Neutrophil (primary cell): Measurements from ENCODE around the gene MET.

Experiments
- H3K27ac ChIP-seq: fragments of 200-600 bp; sonication (generic); 2 replicates; pipeline ENCODE4 v1.5.1; 2016; ENCODE audit warnings: mild to moderate bottlenecking, moderate library complexity
- H3K27me3 ChIP-seq: fragments of 200-600 bp; sonication (generic); 2 replicates; pipeline ENCODE4 v1.6.0; 2016; ENCODE audit warnings: mild to moderate bottlenecking
- H3K36me3 ChIP-seq: fragments of 200-600 bp; sonication (generic); 2 replicates; pipeline ENCODE4 v1.5.1; 2017
- H3K4me1 ChIP-seq, 2 experiments: fragments of 200-600 bp in 1 of 2; sonication (generic) in 1 of 2; 1 replicate in 1 of 2; 2 replicates in 1 of 2; pipeline versions ENCODE4 v1.5.1 to v1.6.1; 2013 to 2016; ENCODE audit warnings: low read depth in 1 of 2, low read length in 1 of 2, mild to moderate bottlenecking in 1 of 2, moderate library complexity in 1 of 2; ENCODE audit not compliant: control insufficient read depth in 1 of 2, insufficient read depth in 1 of 2
- H3K4me3 ChIP-seq, 2 experiments: fragments of 200-600 bp in 1 of 2; sonication (generic) in 1 of 2; 1 replicate in 1 of 2; 2 replicates in 1 of 2; pipeline ENCODE4 v1.5.1; 2013 to 2016; ENCODE audit warnings: low read depth in 1 of 2, low read length in 1 of 2, mild to moderate bottlenecking in 1 of 2, moderate library complexity in 1 of 2
- H3K9me3 ChIP-seq: fragments of 200-600 bp; sonication (generic); 2 replicates; pipeline ENCODE4 v1.5.1; 2016
- CTCF ChIP-seq: fragments of 200-600 bp; sonication (generic); IDR thresholded peaks from 2 replicates; pipeline ENCODE4 v1.5.1; 2016; ENCODE audit warnings: antibody characterized with exemption

MET gene

DNA sequence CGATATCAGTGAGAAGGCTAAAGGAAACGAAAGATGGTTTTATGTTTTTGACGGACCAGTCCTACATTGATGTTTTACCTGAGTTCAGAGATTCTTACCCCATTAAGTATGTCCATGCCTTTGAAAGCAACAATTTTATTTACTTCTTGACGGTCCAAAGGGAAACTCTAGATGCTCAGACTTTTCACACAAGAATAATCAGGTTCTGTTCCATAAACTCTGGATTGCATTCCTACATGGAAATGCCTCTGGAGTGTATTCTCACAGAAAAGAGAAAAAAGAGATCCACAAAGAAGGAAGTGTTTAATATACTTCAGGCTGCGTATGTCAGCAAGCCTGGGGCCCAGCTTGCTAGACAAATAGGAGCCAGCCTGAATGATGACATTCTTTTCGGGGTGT is 27.7 kb downstream of the MET start:
- H3K4me3 ChIP-seq: no peak overlapping the region
- no peaks in the 10 kb centered on the region for H3K36me3 ChIP-seq
- no peak for TF ChIP-seq CTCF
- no peaks in the 10 kb centered on the region for H3K9me3 ChIP-seq
- H3K4me1 ChIP-seq: no peaks in the 10 kb centered on the region
- H3K27ac ChIP-seq: no peak overlapping the region
- H3K27me3 ChIP-seq: no peaks in the 10 kb centered on the region

DNA sequence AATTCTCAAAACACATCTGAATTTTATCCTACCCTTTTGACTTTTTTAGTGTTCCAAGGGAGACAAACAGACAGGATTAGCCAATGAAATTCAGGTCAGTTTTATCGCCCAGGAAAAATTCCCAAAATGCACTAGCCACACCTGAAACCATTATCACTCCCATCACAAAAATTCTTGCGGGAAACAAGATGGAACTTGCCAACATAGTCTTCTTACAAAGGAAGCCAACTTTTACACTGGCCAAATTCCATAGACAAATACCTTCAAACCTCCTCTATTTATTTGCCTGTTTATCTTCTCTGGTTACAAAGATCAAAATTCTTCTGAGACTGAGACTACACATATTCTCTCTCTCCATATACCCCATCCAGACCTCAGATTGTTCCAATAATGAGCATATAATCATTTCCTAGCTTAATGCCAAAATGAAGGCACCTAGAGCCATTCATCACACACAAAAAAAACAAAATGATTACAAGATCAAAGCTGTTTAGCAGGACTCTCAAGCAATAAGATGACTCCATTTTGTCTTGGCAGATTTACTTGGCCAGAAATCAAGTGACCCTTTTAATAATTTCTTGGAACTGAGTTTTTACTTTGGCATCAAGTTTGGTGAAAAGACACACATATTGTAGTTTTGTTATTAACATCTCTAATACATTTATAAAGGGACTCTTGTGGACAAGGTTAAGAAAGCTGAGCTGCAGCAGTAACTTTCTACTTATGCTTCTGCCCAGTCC is 30.2 kb downstream of the MET start:
- no peaks in the 10 kb centered on the region for H3K36me3 ChIP-seq
- H3K9me3 ChIP-seq: no peaks in the 10 kb centered on the region
- no peak overlapping the region for H3K4me3 ChIP-seq
- TF ChIP-seq CTCF: no peak
- no peak overlapping the region for H3K27ac ChIP-seq
- no peaks in the 10 kb centered on the region for H3K27me3 ChIP-seq
- no peaks in the 10 kb centered on the region for H3K4me1 ChIP-seq

DNA sequence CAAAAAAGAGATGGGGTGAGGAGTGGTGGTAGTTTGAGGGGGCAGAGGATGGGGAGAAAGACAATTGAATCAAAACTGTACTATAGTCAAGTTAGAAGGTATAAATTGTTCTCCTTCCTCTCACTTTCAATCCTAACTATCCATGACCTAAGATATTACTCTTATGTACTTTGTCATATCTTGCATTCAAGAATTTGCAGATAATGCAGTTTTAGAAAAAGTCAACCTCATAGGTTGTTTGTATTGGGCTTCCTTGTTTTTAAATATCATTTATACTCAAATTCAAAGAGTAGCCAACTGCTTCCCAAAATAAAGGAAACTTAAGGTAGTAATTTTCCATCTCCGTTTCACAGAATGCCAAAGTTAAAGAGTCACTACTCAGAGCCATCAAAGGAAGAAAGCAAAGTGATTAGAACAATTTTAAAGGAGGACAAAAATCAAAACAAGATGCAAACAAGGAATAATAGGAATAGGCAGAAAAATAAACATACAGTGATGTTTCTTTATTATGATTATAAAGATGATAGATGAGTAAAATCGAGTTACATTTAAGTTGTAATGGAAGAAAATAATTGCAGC is 32.7 kb downstream of the MET start:
- Histone ChIP-seq H3K4me1 (no peaks in the 10 kb centered on the region), H3K36me3 (no peaks in the 10 kb centered on the region), H3K27ac (no peak overlapping the region)

GRCh38 chr7:116705419-116705818 is 33.4 kb downstream of the MET start:
- Histone ChIP-seq H3K36me3 (no peaks in the 10 kb centered on the region), H3K9me3 (no peaks in the 10 kb centered on the region), H3K4me1 (no peaks in the 10 kb centered on the region), H3K4me3 (no peak overlapping the region), H3K27me3 (no peaks in the 10 kb centered on the region), H3K27ac (no peak overlapping the region)
- no peak for TF ChIP-seq CTCF

More for the DNA sequence above, 32.7 kb downstream of the MET start:
- H3K9me3 ChIP-seq: no peaks in the 10 kb centered on the region
- H3K27me3 ChIP-seq: no peaks in the 10 kb centered on the region
- H3K4me3 ChIP-seq: no peak overlapping the region
- TF ChIP-seq CTCF: no peak

DNA sequence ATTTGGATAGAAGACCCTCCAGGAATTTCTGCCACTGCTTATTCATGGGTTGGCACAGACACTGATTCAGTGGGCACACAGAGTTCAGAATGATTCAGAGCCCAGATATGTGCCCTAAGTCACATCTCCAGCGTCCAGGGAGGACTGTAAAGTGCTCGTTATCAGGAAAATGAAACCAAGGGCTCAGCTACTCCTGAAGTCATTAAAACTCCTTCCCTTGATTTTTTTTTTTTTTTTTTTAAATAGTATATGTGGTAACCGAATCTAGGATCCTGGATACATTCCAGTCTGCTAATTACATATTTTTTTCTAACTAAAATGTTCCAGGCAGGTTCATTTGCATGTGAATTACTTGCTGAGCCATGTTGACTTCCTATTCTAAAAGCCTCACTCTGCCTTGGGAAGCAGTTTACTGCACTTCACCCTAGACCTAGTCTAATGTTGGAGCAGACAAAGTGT is 34.7 kb downstream of the MET start:
- Histone ChIP-seq H3K27me3 (no peaks in the 10 kb centered on the region), H3K36me3 (no peaks in the 10 kb centered on the region), H3K4me1 (no peaks in the 10 kb centered on the region), H3K4me3 (no peak overlapping the region), H3K9me3 (no peaks in the 10 kb centered on the region), H3K27ac (no peak overlapping the region)
- TF ChIP-seq CTCF: no peak
